ENCODE measurements around the gene PFKP.

GRCh38 chr10:3090914-3091787, 23.8 kb downstream of the PFKP start:
- TF ChIP-seq, protein P1, sequence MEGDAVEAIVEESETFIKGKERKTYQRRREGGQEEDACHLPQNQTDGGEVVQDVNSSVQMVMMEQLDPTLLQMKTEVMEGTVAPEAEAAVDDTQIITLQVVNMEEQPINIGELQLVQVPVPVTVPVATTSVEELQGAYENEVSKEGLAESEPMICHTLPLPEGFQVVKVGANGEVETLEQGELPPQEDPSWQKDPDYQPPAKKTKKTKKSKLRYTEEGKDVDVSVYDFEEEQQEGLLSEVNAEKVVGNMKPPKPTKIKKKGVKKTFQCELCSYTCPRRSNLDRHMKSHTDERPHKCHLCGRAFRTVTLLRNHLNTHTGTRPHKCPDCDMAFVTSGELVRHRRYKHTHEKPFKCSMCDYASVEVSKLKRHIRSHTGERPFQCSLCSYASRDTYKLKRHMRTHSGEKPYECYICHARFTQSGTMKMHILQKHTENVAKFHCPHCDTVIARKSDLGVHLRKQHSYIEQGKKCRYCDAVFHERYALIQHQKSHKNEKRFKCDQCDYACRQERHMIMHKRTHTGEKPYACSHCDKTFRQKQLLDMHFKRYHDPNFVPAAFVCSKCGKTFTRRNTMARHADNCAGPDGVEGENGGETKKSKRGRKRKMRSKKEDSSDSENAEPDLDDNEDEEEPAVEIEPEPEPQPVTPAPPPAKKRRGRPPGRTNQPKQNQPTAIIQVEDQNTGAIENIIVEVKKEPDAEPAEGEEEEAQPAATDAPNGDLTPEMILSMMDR (IDR thresholded peaks at IDR 0.05; ENCODE audit: low read depth, low read length, poor library complexity, severe bottlenecking), result no peak
- no peak for TF ChIP-seq EZH2phosphoT487 (IDR thresholded peaks at IDR 0.05; ENCODE audit: borderline replicate concordance, low read length)

Data from DOHH2 (cell line).